Gastrocnemius medialis (tissue), 4 donors: ENCODE data around the gene ATF4. TPM values are rescaled to one million over a fixed set of nuclear protein-coding genes. Genes with fewer than 3 reads are reported as not detected.

Experiments used
- ATAC-seq, 2 donors: fragments of 150-250 bp; one replicate each; pipeline ENCODE4 v1.9.1; 2016
- DNase-seq, 2 donors: peaks; one replicate each; pipeline ENCODE4 v3.0.0-alpha.2; 2019
- H3K27ac ChIP-seq, 4 donors: fragments of 200-600 bp; sonication (generic); 1 replicate in 1 of 4; 2 replicates in 3 of 4; pipeline ENCODE4 v1.5.1; 2016 to 2018; ENCODE audit warnings: mild to moderate bottlenecking in 2 of 4, moderate library complexity in 1 of 4
- H3K27me3 ChIP-seq, 3 donors: fragments of 200-600 bp; sonication (generic) in 2 of 3; 1 replicate in 1 of 3; 2 replicates in 2 of 3; pipeline versions ENCODE4 v1.5.1 to v1.6.0; 2016 to 2019; ENCODE audit warnings: mild to moderate bottlenecking in 1 of 3, moderate library complexity in 1 of 3
- H3K36me3 ChIP-seq, 2 donors: fragments of 200-600 bp; sonication (generic) in 1 of 2; one replicate each; pipeline ENCODE4 v1.5.1; 2017 to 2018
- H3K4me1 ChIP-seq, 2 donors: fragments of 200-600 bp; sonication (generic) in 1 of 2; one replicate each; pipeline ENCODE4 v1.5.1; 2016 to 2017; ENCODE audit warnings: mild to moderate bottlenecking in 2 of 2
- H3K4me3 ChIP-seq, 4 donors: fragments of 200-600 bp; sonication (generic) in 3 of 4; 1 replicate in 1 of 4; 2 replicates in 3 of 4; pipeline ENCODE4 v1.5.1; 2016 to 2019; ENCODE audit warnings: mild to moderate bottlenecking in 2 of 4
- H3K9me3 ChIP-seq, 3 donors: fragments of 200-600 bp; sonication (generic) in 2 of 3; 1 replicate in 1 of 3; 2 replicates in 2 of 3; pipeline ENCODE4 v1.5.1; 2016 to 2019
- CTCF ChIP-seq, 5 experiments: fragments of 450-650 bp in 3 of 5; fragments of 200-600 bp in 2 of 5; sonication (generic) in 2 of 5; IDR thresholded peaks in 4 of 5; conservative IDR thresholded peaks in 1 of 5; 1 replicate in 4 of 5; 2 replicates in 1 of 5; pipeline ENCODE4 v1.5.1; 2016 to 2019; ENCODE audit warnings: antibody characterized with exemption in 5 of 5, mild to moderate bottlenecking in 3 of 5, moderate library complexity in 3 of 5
- POLR2A ChIP-seq, 2 donors: fragments of 450-650 bp; IDR thresholded peaks; one replicate each; pipeline ENCODE4 v1.6.1; 2017; ENCODE audit warnings: antibody characterized with exemption in 2 of 2, mild to moderate bottlenecking in 2 of 2, moderate library complexity in 2 of 2
- in situ Hi-C, 4 donors: fragments of 200-750 bp; cut with MboI; loops; one replicate each; pipeline versions ENCODE4 v1.15.0 to v1.8.0; 2017; ENCODE audit warnings: low sequenced_read_pairs in 4 of 4
- intact Hi-C: fragments of 100-400 bp; cut with DNase I; formaldehyde crosslinking; loops from one replicate; pipeline ENCODE4 v1.15.1; 2023; ENCODE audit warnings: low total_unique reads
- total RNA-seq, 4 donors: library from RNA; depleted of rRNA; stranded (reverse); fragments of >200 nt; gene quantifications; one replicate each; pipeline versions ENCODE4 v1.1.0 to v1.2.3, GENCODE V29; 2016

Gene ATF4
- total RNA-seq, 4 donors from 2014 or later, result 480 to 666 (median 533) TPM

GRCh38 chr22:39477542-39477941, 42.8 kb upstream of the ATF4 start:
- Histone ChIP-seq H3K4me1 (peaks cover 0 to 3% of the 10 kb centered on the region in 2 donors), H3K36me3 (no peaks in the 10 kb centered on the region), H3K27me3 (no peaks in the 10 kb centered on the region), H3K27ac (no peak overlapping the region), H3K4me3 (no peak overlapping the region), H3K9me3 (no peaks in the 10 kb centered on the region)
- DNase-seq (no peak), ATAC-seq (no peak)
- in situ Hi-C loops (no loop called here), intact Hi-C loops (no loop called here)
- TF ChIP-seq CTCF (IDR thresholded peaks at IDR 0.05 in 4 of 5, conservative IDR thresholded peaks at IDR 0.05 in 1 of 5), result no peak
- TF ChIP-seq POLR2A (IDR thresholded peaks at IDR 0.05), result no peak

- in situ Hi-C loops (no loop called here), intact Hi-C loops (no loop called here)
- TF ChIP-seq CTCF (IDR thresholded peaks at IDR 0.05 in 4 of 5, conservative IDR thresholded peaks at IDR 0.05 in 1 of 5) (no peak), POLR2A (IDR thresholded peaks at IDR 0.05) (no peak)
- H3K27me3 ChIP-seq, result no peaks in the 10 kb centered on the region
- no peak overlapping the region for H3K27ac ChIP-seq
- no peaks in the 10 kb centered on the region for H3K36me3 ChIP-seq
- H3K4me1 ChIP-seq, result no peaks in the 10 kb centered on the region
- DNase-seq, result no peak
- no peak overlapping the region for H3K4me3 ChIP-seq
- no peaks in the 10 kb centered on the region for H3K9me3 ChIP-seq
- ATAC-seq, result no peak
These were observed 41.9 kb upstream of the ATF4 start for GRCh38 chr22:39478441-39478850.

GRCh38 chr22:39479254-39479653, 41.1 kb upstream of the ATF4 start:
- no peaks in the 10 kb centered on the region for H3K9me3 ChIP-seq
- in situ Hi-C loops (no loop called here), intact Hi-C loops (no loop called here)
- H3K27me3 ChIP-seq, result no peaks in the 10 kb centered on the region
- no peak for TF ChIP-seq POLR2A (IDR thresholded peaks at IDR 0.05)
- no peak for TF ChIP-seq CTCF (IDR thresholded peaks at IDR 0.05 in 4 of 5, conservative IDR thresholded peaks at IDR 0.05 in 1 of 5)
- no peak for DNase-seq
- no peak overlapping the region for H3K27ac ChIP-seq
- no peak for ATAC-seq
- no peaks in the 10 kb centered on the region for H3K36me3 ChIP-seq
- no peaks in the 10 kb centered on the region for H3K4me1 ChIP-seq
- H3K4me3 ChIP-seq, result no peak overlapping the region

GRCh38 chr22:39480557-39480956, 39.8 kb upstream of the ATF4 start:
- Histone ChIP-seq H3K27me3 (no peaks in the 10 kb centered on the region), H3K9me3 (no peaks in the 10 kb centered on the region), H3K27ac (no peak overlapping the region), H3K4me1 (no peaks in the 10 kb centered on the region), H3K36me3 (no peaks in the 10 kb centered on the region), H3K4me3 (no peak overlapping the region)
- intact Hi-C loops (no loop called here), in situ Hi-C loops (no loop called here)
- ATAC-seq (no peak), DNase-seq (no peak)
- TF ChIP-seq POLR2A (IDR thresholded peaks at IDR 0.05) (no peak), CTCF (IDR thresholded peaks at IDR 0.05 in 4 of 5, conservative IDR thresholded peaks at IDR 0.05 in 1 of 5) (no peak)

GRCh38 chr22:39481054-39481453, 39.3 kb upstream of the ATF4 start:
- ATAC-seq (no peak), DNase-seq (no peak)
- intact Hi-C loops, result no loop called here
- Histone ChIP-seq H3K4me1 (no peaks in the 10 kb centered on the region), H3K36me3 (no peaks in the 10 kb centered on the region), H3K4me3 (no peak overlapping the region), H3K9me3 (no peaks in the 10 kb centered on the region), H3K27me3 (no peaks in the 10 kb centered on the region), H3K27ac (no peak overlapping the region)
- TF ChIP-seq CTCF (IDR thresholded peaks at IDR 0.05 in 4 of 5, conservative IDR thresholded peaks at IDR 0.05 in 1 of 5), result no peak
- in situ Hi-C loops, result no loop called here
